HAP-1 (cell line): Measurements from ENCODE around the gene HIGD2A.

Experiments
- DNase-seq, 2 experiments: peaks; one replicate each; pipeline ENCODE4 v3.0.0-alpha.2; 2016 to 2020; ENCODE audit warnings: low spot score in 2 of 2
- H3K27me3 ChIP-seq: fragments of 250-450 bp; sonication (Bioruptor Pico); 2 replicates; pipeline ENCODE4 v1.5.1; 2020; ENCODE audit warnings: low read depth, mild to moderate bottlenecking, moderate library complexity
- H3K36me3 ChIP-seq: fragments of 250-450 bp; sonication (Bioruptor Pico); replicated peaks from 2 replicates; pipeline ENCODE4 v1.5.1; 2020; ENCODE audit warnings: mild to moderate bottlenecking
- H3K4me1 ChIP-seq: fragments of 250-450 bp; sonication (Bioruptor Pico); 2 replicates; pipeline ENCODE4 v1.5.1; 2020; ENCODE audit warnings: mild to moderate bottlenecking
- H3K4me3 ChIP-seq: fragments of 250-450 bp; sonication (Bioruptor Pico); 2 replicates; pipeline ENCODE4 v1.5.1; 2020; ENCODE audit warnings: mild to moderate bottlenecking, moderate library complexity
- H3K9me3 ChIP-seq: fragments of 250-450 bp; sonication (Bioruptor Pico); 2 replicates; pipeline ENCODE4 v1.5.1; 2020; ENCODE audit warnings: mild to moderate bottlenecking, moderate library complexity
- in situ Hi-C: fragments of 300-500 bp; cut with MboI; formaldehyde crosslinking; loops from 3 replicates; pipeline ENCODE4 v1.14.3; 2020; ENCODE audit warnings: low sequenced_read_pairs, inconsistent platforms, mixed read lengths

Gene HIGD2A

GRCh38 chr5:176382721-176383120 lies 5.8 kb upstream of the HIGD2A start:
- in situ Hi-C loops = no loop called here
- Histone ChIP-seq H3K27me3 (no peaks in the 10 kb centered on the region), H3K9me3 (no peaks in the 10 kb centered on the region), H3K4me3 (no peak overlapping the region), H3K36me3 (peaks cover 52% of the 10 kb centered on the region), H3K4me1 (no peaks in the 10 kb centered on the region)
- DNase-seq = no peak

GRCh38 chr5:176383248-176383905 lies 5.2 kb upstream of the HIGD2A start:
- Histone ChIP-seq H3K4me3 (no peak overlapping the region), H3K4me1 (no peaks in the 10 kb centered on the region), H3K9me3 (no peaks in the 10 kb centered on the region), H3K27me3 (no peaks in the 10 kb centered on the region), H3K36me3 (peaks cover 52% of the 10 kb centered on the region)
- DNase-seq = no peak
- in situ Hi-C loops = no loop called here

GRCh38 chr5:176383961-176384360 lies 4.6 kb upstream of the HIGD2A start:
- no peaks in the 10 kb centered on the region for H3K4me1 ChIP-seq
- in situ Hi-C loops = no loop called here
- H3K27me3 ChIP-seq = no peaks in the 10 kb centered on the region
- peaks cover 52% of the 10 kb centered on the region for H3K36me3 ChIP-seq
- H3K4me3 ChIP-seq = no peak overlapping the region
- DNase-seq = no peak
- H3K9me3 ChIP-seq = no peaks in the 10 kb centered on the region

GRCh38 chr5:176384366-176384930 lies 4.1 kb upstream of the HIGD2A start:
- H3K27me3 ChIP-seq = no peaks in the 10 kb centered on the region
- H3K4me1 ChIP-seq = no peaks in the 10 kb centered on the region; the same call in 1 of the 2 replicates
- no peaks in the 10 kb centered on the region for H3K9me3 ChIP-seq
- no peak for DNase-seq
- in situ Hi-C loops = no loop called here
- H3K36me3 ChIP-seq = peaks cover 52% of the 10 kb centered on the region
- no peak overlapping the region for H3K4me3 ChIP-seq

GRCh38 chr5:176384991-176385390 lies 3.6 kb upstream of the HIGD2A start:
- Histone ChIP-seq H3K4me3 (no peak overlapping the region), H3K9me3 (no peaks in the 10 kb centered on the region), H3K36me3 (peaks cover 52% of the 10 kb centered on the region), H3K27me3 (no peaks in the 10 kb centered on the region), H3K4me1 (peaks cover 4% of the 10 kb centered on the region; the same call in 1 of the 2 replicates)
- no peak for DNase-seq
- in situ Hi-C loops = no loop called here

- Histone ChIP-seq H3K9me3 (no peaks in the 10 kb centered on the region), H3K4me3 (peak overlapping the region; percentile 73; the same call in 1 of the 2 replicates), H3K4me1 (peaks cover 4% of the 10 kb centered on the region; the same call in 1 of the 2 replicates), H3K36me3 (peaks cover 59% of the 10 kb centered on the region), H3K27me3 (no peaks in the 10 kb centered on the region)
- in situ Hi-C loops = no loop called here
- no peak for DNase-seq
These were observed 2.1 kb upstream of the HIGD2A start for GRCh38 chr5:176386491-176386890.

GRCh38 chr5:176387384-176387925 lies 1.1 kb upstream of the HIGD2A start:
- Histone ChIP-seq H3K36me3 (peaks cover 56% of the 10 kb centered on the region), H3K4me1 (peaks cover 4% of the 10 kb centered on the region; the same call in 1 of the 2 replicates)

GRCh38 chr5:176388003-176388443 lies 528 bp upstream of the HIGD2A start:
- DNase-seq = peak; percentile 34 to 52
- no peaks in the 10 kb centered on the region for H3K27me3 ChIP-seq
- peak overlapping the region; percentile 73 for H3K4me3 ChIP-seq

More at GRCh38 chr5:176387384-176387925, 1.1 kb upstream of the HIGD2A start:
- Histone ChIP-seq H3K4me3 (peak overlapping the region; percentile 73), H3K9me3 (no peaks in the 10 kb centered on the region), H3K27me3 (no peaks in the 10 kb centered on the region)
- DNase-seq = peak in 1 of 2 experiments; percentile 40
- in situ Hi-C loops = no loop called here

GRCh38 chr5:176389135-176390123 lies 878 bp downstream of the HIGD2A start:
- peaks cover 44% of the 10 kb centered on the region for H3K36me3 ChIP-seq
- peaks cover 4% of the 10 kb centered on the region; the same call in 1 of the 2 replicates for H3K4me1 ChIP-seq
- peak overlapping the region; percentile 73 for H3K4me3 ChIP-seq
- no peaks in the 10 kb centered on the region for H3K9me3 ChIP-seq
- DNase-seq = no peak
- in situ Hi-C loops = no loop called here
- no peaks in the 10 kb centered on the region for H3K27me3 ChIP-seq

More at GRCh38 chr5:176388003-176388443, 528 bp upstream of the HIGD2A start:
- in situ Hi-C loops = no loop called here
- Histone ChIP-seq H3K9me3 (no peaks in the 10 kb centered on the region), H3K4me1 (peaks cover 4% of the 10 kb centered on the region; the same call in 1 of the 2 replicates), H3K36me3 (peaks cover 52% of the 10 kb centered on the region)

GRCh38 chr5:176391479-176391878 lies 2.9 kb downstream of the HIGD2A start:
- Histone ChIP-seq H3K4me1 (peaks cover 4% of the 10 kb centered on the region; the same call in 1 of the 2 replicates), H3K36me3 (peaks cover 24% of the 10 kb centered on the region), H3K27me3 (no peaks in the 10 kb centered on the region)

GRCh38 chr5:176391999-176392398 lies 3.4 kb downstream of the HIGD2A start:
- in situ Hi-C loops = no loop called here
- Histone ChIP-seq H3K4me1 (peaks cover 4% of the 10 kb centered on the region; the same call in 1 of the 2 replicates), H3K4me3 (no peak overlapping the region), H3K27me3 (no peaks in the 10 kb centered on the region), H3K9me3 (no peaks in the 10 kb centered on the region), H3K36me3 (peaks cover 21% of the 10 kb centered on the region)
- no peak for DNase-seq

More at GRCh38 chr5:176391479-176391878, 2.9 kb downstream of the HIGD2A start:
- Histone ChIP-seq H3K9me3 (no peaks in the 10 kb centered on the region), H3K4me3 (no peak overlapping the region)
- in situ Hi-C loops = no loop called here
- DNase-seq = no peak

GRCh38 chr5:176392526-176392925 lies 4.0 kb downstream of the HIGD2A start:
- H3K4me1 ChIP-seq = peaks cover 4% of the 10 kb centered on the region; the same call in 1 of the 2 replicates

GRCh38 chr5:176394096-176394495 lies 5.5 kb downstream of the HIGD2A start:
- H3K4me1 ChIP-seq = peaks cover 4% of the 10 kb centered on the region; the same call in 1 of the 2 replicates
- no peaks in the 10 kb centered on the region for H3K9me3 ChIP-seq
- no peak for DNase-seq
- H3K4me3 ChIP-seq = no peak overlapping the region
- H3K27me3 ChIP-seq = no peaks in the 10 kb centered on the region
- in situ Hi-C loops = no loop called here
- peaks cover 21% of the 10 kb centered on the region for H3K36me3 ChIP-seq

More at GRCh38 chr5:176392526-176392925, 4.0 kb downstream of the HIGD2A start:
- in situ Hi-C loops = no loop called here
- Histone ChIP-seq H3K4me3 (no peak overlapping the region), H3K9me3 (no peaks in the 10 kb centered on the region), H3K36me3 (peaks cover 21% of the 10 kb centered on the region), H3K27me3 (no peaks in the 10 kb centered on the region)
- DNase-seq = no peak
